ENCODE results near the gene GLE1.
A peak's percentile ranks its signal among the peaks of the same experiment; 100 is the strongest.
"Not testable (repeated sequence)": the region's sequence is repeated elsewhere in the genome, so short reads cannot be mapped to it uniquely, and the experiment has no call there.

The GLE1 gene

DNA sequence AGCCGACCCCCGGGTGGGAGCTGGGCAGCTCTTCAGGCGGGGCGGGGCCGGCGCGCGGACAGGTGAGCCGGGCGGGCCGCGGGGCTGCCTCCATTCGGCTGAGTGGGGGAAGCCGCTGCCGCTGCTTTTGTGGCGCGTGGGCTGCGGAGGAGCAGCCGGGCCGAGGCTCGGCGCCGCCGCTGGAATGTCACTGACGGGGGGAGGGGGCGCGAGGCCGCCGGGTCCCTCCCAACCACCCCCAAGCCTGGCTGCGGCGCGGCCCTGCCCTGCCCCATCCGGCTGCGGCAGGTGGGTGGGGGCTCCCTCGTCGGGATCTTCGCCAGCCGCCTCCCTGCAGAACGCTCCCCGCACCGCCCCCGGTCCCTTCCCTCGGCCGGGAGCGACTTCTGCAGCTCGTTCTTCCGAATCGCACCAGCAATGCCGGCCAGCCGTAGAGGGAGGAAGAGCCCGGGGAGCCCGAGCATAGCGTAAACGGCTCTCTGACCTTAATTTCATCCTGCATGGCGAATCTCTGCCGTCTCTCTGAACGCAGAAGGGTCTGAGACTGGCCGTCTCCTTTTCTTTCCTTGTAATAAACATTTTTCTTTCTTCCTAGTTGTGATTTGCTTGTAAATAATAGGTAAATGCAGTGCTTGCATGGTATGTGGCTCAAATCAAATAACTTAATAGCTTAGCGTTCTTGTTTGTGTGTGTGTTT lies 48.4 kb downstream of the GLE1 start:
- peak; percentile 35 to 55 for DNase-seq

GRCh38 chr9:128553728-128554127 lies 49.2 kb downstream of the GLE1 start:
- no peak for DNase-seq

DNA sequence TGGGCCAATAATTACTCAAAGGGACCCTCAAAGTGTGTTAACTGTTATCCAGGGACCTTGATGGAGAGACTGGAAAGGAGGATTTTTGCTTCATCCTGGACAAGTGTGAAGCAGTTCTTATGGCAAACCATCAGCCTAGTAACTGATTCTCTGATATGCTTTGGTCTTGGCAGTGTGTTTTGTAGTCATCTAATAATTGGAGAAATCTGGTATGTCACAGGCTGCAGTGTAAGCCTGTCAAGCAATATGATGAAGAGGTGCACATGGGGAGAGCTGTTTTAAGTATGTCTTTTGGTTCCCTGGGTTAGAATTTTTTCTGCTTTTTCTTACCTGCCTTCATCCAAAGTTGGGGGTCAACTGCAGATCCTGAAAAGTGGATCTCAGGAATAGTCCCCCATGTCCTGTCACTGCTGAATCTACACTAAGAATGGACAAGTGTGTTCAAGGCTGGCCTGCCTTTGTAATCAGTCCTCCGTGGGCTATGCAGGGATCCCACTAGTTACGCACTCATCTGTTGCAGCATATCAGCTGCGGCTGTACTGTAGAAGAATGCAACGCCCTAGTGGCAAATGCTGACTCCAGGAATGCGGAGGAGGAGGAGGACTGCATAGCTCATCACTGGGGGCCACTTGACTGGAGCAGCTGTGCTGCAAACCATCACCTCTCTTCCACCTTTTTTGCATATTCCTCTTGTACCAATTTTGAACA lies 49.8 kb downstream of the GLE1 start:
- DNase-seq = no peak

DNA sequence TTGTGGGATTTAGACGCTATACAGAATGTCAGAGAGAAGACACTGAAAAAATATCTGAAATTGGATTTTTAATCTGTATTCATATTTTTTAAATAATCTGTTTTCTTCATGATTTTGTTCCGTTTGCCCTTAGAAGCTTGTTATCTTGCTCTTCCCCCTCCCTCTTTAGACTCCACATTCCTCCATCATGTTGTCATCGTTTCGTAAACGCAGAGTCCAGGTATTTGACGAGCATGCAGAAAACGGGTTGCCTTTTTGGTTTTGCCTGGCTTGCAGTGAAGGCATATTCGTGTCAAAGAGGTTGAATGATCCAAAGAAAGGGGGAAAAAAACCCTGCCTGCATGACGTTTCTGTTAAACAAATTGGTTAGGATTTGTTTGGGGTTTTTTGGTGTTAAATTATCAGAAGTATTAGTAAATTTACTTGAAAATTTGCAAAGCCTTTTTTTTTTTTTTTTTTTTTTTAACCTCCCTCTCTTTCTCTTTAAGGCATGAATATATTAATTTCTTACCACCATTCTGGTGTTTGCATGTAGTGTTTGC lies 50.7 kb downstream of the GLE1 start:
- no peak for DNase-seq

DNA sequence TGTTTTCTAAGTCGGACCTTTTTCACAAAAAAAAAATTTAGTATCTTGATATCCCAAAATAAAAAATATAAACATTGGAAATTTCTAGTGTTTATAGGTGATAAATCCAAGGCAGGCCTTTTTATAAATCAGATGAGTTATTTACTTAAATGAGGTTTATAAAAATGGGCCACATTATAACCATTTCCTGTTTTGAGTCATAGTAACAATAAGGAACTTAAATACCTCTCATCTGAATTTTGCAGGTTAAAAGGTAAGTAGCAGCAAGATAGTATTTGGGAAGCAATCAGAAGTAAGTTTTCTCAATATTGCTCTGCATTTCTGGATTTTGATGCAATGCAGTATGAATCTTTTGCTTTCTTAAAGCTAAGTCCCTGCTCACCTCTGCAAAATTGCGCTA lies 51.8 kb downstream of the GLE1 start:
- DNase-seq = no peak

DNA sequence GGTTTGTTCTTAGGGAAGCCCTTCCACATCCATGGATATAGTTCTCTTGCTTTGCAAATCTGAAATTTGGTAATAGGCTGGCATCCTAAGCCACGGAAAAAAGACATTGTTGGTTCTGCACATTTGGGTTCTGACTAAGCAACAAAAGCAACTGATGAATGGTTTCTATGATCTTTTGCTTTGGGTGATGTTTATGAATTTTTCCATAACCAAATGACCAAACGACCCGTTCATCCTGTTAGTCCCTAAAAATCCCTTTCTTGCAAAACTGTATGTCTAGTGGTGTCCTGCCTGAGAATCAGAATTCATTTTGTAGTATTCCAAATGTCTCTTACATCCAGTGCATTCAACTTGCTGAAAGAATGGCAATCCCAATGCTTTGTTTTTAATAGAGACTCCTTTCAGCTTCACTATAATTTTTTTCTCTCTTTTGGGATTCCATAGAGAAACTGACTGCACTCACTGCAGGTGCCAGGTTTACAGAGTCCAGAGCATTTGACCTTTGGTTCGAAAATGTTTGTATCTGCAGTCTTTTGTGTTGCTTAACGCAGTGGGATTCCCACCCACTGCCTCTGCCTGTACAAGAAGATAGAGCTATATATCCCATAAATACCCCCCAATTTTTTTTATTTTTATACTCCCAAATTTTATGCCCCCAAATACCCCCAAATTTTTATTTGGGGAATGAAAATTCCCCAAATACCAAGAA lies 52.6 kb downstream of the GLE1 start:
- no peak for DNase-seq

DNA sequence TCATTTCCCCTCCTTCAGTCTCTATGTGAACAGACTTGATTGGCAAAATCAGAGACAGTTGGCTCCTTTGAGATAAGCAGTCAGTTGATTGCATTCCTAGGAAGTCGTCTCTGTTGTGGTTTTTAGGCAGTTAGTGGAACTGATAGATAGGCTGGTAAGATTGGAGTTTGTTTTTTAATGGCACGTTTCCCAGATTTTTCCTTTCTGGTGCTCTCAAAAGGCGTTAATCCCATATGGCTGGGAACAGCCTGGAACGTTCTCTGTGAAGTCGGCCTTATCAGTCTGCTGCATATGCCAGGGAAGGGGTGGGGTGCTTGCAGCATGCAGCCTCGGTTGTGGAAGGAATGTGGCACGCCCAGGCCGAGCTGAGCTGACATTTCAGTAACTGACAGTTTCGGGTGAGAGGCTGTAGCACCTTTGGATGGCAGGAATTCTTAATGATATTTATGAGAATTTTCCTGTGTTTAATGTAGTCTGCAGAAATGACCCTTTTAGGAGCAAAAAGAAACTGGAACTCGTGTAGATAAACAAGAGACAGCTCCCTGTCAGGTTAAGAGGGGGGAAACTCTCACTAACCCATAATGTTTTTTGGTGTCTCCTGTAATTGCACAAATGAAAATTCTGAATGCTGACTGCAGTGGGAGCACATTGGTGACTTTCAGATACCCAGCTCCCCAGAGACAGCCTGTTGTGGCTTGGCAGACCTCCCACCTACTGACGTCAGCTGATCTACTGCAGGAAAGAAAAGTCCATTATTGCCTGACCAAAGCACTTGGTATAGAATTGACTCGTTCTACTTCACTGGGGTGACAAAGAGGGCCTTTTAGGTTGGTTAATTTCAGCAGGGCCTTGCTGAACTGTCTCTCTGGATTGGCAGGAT lies 54.2 kb downstream of the GLE1 start:
- DNase-seq = peak; percentile 37 to 45

GRCh38 chr9:128565578-128565977 lies 61.1 kb downstream of the GLE1 start:
- DNase-seq = no peak

DNA sequence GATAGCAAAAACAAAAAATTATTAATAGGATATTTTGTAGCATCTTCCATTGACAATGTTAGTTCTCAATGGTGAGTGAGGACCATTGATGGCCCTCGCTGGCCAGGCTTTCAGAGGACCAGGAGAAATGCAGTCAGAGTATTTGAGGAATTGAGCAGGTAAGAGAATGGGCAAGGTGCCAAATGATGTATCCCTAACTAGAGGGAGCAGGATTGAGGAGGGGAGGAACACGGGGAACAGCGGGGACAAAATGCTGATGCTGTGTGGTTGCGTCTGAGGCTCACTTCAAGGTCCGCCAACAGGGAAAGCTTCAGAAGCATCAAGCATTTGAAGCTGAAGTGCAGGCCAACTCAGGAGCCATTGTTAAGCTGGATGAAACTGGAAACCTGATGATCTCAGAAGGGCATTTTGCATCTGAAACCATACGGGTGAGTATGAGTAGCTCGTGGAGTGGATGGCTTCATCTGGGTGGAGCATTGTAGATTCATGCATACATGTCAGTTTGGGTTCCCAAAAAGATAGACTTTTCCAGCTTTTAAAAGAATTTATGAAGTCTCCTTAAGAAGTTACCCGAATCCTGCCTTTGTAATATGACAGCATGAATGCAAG lies 64.1 kb downstream of the GLE1 start:
- DNase-seq = no peak

DNA sequence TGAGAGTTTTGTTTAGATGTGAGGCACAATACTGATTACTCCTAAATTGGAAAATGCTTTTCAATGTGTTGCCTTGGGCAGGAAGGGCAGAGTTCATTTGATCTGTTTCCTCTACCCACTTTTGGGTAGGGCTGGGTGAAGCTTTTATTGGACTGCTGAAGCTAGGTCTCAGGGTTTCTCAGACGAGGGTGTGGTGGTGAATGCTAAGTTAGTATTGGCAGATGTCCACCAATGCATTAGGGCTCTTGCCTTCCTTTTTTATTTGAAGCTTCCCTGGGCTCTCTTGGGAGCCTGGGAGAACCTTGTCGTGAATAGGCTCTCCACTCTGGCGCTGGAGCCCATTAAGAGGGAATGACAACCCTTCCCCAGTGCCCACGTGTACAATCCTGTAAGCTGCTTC lies 71.0 kb downstream of the GLE1 start:
- DNase-seq = no peak

DNA sequence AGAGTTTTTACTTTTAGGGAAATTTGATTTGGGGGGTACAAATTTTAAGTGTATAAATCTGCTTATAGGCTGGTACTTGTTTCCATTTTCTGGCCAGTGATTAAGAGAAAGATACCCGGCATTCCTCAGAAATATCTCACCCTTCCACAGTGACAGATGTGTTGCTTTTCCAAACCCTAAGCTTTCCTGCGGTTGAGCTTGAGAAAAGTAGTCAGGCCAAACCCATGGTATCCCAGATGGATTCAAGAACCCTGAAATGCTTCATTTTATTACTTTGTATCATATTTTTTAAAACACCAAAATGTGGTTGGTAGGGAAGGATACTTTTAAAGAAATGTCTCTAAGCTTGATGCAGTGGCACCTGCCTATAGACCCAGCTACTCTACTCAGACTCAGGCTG lies 71.4 kb downstream of the GLE1 start:
- DNase-seq = no peak

GRCh38 chr9:128577206-128577605 lies 72.7 kb downstream of the GLE1 start:
- DNase-seq = no peak

DNA sequence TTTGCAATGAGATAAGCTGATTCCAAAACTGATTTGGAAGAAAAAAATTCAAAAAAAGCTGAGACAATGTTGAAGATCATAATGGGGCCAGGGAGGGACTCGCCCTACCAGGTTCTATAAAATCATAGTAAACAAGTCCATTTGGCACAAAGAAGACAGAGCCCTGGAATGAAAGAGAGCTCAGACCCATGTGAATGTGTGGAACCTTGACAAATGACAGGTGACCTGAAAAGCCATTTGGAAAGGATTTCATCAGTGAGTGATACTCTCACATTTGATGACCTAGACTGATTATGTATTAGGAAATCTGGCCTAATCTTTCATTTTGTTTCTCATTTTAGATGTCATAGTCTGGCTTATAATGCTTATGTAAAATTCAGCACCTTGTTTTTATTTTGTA lies 74.7 kb downstream of the GLE1 start:
- no peak for DNase-seq

GRCh38 chr9:128580731-128581130 lies 76.2 kb downstream of the GLE1 start:
- no peak for DNase-seq

- not testable (repeated sequence) for DNase-seq
These were observed 80.6 kb downstream of the GLE1 start for GRCh38 chr9:128585155-128585554.

DNA sequence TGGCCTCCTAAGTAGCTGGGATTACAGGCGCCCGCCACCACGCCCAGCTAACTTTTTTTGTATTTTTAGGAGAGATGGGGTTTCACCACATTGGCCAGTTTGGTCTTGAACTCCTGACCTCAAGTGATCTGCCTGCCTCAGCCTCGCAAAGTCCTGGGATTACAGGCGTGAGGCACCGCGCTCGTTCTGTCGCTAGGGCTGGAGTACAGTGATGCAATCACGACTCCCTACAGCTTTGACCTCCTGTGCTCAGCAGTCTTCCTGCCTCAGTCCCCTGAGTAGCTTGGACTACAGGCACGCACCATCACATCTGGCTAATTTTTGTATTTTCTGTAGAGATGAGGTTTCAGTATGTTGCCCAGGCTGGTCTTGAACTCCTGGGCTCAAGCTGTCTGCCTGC lies 82.4 kb downstream of the GLE1 start:
- not testable (repeated sequence) for DNase-seq

DNA sequence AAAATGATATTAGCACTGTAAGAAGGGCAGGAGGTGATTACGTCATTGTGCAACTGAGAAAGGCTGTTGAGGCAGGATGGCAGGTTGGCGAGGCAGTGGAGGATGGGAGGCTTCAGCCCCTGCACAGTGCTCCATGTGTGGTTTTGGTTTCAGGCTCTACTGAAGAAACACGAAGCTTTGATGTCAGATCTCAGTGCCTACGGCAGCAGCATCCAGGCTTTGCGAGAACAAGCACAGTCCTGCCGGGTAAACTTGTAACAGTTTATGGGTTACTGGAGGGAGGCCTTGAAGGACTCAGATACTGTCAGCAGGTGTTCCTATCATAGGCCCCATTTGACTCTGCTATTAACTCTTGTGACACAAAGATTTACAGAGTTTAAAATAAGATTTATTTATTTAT lies 82.9 kb downstream of the GLE1 start:
- DNase-seq = peak; percentile 30 to 33

- DNase-seq = no peak
These were observed 84.2 kb downstream of the GLE1 start for GRCh38 chr9:128588581-128589233.
